Central memory CD4-positive, alpha-beta T cell (primary cell): Measurements from ENCODE around the gene MYOF.
"Not testable (repeated sequence)": the region's sequence is repeated elsewhere in the genome, so short reads cannot be mapped to it uniquely, and the experiment has no call there.

ENCODE experiments used
- DNase-seq: peaks from one replicate; pipeline ENCODE4 v3.0.0; 2022

MYOF gene

DNA sequence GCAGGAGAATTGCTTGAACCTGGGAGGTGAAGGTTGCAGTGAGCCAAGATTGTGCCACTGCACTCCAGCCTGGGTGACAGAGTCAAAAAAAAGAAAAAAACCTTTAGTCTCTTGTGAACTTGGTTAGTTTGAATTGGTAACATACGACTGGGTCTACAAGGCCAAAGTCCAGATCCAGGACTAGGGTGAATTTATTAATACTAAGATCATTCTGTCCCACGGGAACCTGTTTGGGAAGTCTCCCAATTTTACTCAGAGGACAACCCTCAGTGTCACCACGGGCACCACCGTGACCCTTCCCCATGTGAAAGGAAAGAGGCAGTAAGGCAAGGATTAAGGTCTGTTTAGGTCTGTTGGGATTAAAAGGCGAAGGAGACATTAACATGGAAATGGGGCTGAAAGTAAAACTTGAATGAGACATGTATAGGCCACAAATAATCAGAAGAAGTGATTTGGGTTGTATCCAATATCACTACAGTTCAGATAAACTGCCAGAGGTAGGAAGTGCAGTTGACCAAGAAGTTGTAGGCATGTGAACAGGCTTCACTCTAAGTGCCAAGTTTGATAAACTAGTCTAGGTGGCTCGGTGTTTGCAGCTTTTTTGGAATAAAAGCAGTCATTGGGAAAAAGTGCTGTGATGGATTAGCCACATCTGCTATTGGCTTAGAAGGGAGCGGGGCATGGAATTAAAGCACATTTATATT is 30.7 kb downstream of the MYOF start:
- no peak for DNase-seq

DNA sequence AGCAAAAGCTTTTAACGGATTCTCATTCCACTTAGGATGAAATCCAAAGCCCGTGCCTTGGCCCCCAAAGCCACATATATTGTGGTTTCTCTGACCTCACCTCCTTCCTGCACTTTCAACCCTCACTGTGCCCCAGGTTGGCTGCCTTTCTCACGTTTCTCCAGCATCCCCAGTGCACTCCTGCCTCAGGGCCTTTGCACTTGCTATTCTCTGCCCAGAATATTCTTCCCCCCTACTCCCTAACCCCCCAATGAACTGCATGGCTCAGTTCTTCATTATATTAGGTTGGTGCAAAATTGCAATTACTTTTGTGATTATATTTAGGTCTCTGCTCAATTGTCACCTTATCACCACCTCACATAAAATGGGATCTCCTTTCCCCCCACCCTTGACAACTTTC is 34.2 kb downstream of the MYOF start:
- no peak for DNase-seq

DNA sequence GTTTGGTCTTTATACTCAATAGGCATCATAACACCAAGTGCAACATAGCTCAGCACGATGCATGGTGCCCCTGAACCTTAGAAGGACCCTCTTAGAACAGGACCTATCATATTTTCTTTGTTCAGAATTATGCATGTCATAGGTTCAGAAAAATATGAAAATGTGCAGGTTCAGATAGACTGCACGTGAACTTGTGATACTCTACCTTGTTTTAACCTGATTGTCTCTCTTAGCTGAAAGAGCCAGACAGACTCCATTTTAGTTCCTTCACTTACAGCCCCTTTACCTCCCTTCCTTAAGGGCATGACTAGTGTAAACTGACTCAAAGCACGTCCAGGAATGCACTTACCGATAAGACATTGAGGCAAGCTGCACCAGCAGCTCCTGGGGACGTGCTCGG is 35.1 kb downstream of the MYOF start:
- no peak for DNase-seq

DNA sequence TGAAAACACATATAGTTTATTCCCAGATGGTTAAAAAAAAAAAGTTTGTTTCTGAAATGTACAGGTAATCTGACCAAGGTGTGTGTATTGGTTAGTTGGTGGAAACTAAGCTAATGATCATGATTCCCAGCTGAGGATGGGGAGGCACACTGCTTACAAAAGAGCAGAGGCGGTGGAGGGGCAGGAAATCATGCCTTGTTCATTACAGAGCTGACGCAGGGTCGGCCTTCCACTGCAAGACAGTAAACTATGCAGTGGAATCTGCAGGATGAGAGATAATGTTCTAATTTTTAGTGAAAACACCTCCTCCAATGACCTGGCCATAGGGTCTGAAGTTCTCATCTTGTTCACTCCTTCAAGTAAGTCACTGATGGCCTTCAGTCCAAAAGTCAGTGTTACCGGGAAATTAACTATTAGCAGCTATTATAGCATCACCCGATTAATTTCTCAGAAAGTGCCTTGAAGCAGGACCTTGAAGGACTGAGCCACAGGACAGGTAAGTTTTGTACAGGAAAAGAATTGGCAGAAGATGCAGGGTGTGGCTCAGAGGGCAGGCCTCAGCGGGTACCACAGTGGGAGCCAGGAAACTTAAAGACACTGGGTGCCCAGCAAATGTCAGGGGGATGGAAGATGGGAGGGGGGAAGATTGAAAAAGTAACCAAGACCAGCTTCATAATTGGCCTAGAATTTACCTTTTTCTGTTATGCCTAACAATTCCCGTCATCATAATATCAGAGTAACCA is 36.0 kb downstream of the MYOF start:
- DNase-seq, result no peak

DNA sequence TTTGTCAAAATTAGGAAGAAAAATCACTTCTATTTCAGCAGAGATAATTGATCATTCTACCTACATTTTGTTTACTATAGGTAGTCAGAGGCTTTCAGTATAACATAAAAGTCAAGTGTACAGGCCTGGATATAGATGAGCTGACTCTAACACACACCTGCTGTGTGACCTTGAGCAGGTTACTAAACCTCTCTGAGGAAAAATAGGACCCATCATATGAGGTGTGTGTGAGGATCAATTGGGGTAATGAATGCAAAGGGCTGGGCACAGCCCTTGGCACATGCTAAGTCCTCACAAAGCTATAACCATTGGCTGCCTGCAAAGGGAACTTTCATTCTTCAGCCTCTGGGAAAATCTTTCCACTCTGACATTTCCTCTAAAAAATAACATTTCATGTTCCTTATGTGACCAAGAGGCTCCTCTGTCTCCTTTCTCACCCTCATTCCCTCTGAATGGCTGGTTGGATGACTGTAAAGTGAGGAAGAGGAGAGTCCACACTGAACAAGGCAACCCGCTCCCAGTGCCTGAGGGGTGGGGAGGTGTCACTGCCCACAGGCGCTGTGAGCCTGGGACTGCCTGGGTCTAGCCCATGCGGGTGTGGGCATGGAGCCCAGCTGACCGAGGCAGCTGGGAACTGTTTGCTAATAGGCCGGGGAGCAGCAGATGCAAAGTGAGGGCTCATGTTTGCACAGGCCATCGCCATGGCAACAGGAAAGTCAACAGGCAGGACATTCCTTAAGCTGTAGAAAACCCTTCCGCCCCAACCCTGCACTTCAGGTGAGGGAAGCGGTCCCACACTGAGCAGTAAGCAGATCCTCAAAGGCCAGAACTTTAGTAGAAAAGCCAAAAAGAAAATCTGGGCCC is 36.8 kb downstream of the MYOF start:
- DNase-seq, result no peak

DNA sequence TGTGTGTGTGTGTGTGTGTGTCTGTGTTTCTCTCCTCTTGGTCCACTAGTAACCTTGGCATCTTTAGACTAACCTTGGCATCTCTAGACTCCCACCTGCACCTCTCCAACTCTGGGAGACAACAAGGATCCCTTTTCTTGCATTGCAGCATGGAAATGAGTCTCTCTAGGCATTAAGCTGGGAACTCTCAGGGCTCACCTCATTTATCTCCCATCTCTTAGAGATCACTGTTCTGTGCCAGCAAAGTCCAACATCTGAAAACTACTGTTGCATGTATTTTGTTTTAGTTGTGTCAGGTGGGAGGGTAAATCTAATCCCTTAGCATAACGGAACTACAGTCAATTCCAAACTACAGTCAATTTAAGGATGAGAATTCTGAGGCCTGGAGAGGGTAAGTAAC is 38.7 kb downstream of the MYOF start:
- DNase-seq, result no peak

DNA sequence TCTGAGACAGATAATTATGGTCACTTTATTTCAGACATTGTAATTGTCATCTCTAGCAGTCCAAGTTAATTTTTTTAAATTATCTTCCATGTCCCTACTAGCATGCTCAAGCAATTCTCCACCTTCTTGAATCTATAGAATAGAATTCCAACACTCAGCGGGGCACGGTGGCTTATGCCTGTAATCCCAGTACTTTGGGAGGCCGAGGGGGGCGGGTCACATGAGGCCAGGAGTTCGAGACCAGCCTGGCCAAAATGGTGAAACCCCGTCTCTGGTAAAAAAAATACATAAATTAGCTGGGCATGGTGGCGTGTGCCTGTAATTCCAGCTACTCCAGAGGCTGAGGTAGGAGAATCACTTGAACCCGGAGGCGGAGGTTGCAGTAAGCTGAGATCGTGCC is 39.4 kb downstream of the MYOF start:
- DNase-seq, result not testable (repeated sequence)

DNA sequence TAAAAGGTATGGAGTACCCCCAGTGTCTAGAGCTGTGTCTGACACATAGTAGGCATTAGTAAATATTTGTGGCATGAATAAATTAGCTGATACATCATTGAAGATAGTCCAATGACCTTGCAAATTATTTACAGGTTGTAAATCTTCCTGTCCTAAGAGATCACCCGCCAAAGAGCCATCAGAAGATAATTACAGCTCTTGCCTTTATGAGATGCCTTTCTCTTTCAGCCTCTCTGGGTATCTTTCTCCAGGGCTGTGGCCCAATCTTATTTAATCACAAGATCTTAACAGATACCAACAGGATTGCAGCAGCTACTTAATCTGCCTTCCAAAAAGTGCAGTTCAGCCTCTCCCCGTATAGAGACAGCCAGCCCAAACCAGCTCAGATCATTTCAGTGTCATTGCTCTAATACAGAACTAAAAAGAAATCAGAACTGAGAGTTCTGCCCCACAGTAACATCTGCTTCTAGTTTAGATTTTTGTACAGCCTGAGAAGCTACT is 41.5 kb downstream of the MYOF start:
- no peak for DNase-seq

DNA sequence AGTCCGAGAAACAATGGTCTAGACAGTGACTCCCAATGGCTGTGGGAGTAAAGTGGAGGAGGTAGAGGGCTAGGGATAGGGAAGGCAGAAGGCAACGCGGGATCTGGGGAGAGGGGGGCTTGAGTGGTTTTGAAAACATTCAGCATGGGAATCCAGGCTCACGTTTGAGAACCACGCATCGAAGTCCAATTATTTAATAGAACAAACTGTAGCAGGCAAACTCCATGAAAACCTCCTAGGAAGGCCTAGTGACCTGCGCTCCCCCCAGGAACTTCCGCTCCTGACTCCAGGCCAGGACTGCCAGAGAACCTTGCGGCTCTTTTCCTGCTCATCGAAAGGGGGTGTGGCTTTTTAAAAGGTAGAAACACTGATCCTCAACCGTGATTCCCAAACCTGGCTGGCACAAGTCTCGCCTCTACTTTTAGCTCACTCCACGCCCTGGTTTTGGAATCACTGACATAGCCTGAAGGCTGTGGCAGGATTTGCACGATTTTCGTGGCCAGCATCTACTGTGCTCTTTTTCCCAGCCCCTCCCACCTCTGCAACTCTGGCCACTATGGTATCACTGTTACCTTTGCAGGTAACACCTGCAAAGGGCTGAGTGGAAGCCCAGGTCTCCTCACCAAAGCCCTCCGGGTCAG is 43.4 kb downstream of the MYOF start:
- DNase-seq, result no peak

DNA sequence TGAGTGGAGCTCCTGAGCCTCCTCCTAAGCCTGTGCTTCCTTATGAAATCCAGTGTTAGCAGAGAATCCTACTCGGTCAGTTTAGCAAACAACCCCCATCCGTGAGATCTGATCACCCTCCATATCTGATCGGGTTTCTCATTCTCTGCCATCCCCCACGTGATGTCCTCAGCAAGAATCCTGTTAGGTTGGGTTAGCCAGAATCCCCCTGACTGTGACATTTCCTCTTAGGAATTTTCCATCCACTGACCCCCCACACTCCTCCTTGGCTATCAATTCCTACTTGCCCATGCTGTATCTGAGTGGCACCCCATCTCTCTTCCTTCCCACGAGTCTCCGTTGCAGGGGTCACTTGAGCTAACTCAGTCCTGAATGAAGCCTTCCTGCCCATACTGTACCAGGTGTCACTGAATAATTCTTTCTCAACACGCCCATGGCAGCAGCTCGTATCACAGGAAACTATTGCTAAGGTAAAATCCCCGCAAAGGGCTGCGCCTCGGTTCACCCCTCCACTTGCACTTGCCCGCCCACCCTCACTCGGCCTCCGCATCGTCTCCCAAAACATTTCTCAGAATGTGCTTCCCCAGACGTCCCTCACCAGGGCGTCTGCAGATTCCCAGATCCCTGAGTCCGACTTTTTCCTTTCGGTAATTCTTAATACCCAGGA is 44.1 kb downstream of the MYOF start:
- no peak for DNase-seq

DNA sequence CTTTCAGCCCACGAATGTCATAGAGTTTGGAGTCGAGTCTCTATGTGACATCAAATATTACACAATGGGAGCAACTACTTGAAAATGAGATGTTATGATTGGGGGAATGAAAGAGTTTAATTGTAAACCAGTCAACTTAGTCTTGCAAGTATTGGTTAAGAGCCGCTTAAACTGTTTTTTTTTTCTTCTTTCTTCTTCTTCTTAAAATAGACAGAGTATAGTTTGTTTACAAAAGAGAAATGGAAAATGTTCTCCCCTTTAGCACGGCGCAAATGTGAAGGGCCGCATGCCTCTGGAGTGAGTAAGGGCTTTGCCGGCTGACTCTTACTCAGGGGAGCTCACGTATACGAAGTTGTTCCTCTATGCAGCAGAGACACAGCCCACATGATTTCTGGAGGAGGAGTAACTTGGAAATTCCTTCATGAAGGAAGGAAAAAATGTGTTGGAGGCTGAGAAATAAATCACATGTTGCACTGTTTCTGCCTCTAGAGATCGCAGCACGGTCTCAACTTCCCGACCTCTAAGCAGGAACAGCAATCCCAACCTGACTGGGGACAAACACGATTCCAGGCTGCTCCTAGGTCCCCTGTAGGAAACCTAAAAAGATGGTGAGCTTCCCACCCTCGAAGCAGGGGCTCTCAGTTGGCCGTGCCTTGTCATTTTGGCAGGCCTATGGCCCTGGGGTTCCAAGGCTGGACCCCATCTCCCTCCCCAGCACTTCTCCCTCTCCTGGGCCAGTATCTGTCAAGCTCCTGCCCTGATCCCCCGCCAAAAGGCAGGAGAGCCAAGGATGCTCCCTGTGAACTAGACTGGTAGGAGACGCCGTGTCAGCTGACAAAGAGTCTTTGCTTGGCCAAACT is 44.8 kb downstream of the MYOF start:
- DNase-seq, result no peak

DNA sequence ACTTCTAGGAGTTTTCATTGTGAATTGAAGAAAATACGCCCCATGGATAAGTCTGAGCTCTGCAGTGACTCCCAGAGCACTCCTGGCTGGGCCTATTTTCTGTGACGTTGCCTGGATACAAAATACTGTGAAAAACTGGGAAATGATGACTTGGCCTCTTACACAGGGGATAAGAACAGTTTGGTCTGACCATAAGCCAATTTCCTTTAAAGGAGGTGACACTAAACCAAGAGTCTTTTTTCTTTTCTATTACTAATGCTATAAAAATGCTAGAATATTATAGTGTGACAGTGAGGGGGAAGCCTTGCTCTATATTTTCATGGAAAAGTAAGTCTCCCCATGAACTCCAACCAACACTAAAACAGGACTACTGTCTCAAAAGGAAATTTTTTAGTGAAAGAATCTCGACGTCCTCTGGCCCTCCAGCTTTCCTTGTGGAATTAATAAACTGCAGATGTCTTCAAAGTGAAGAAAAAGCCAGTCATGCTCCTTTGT is 45.5 kb downstream of the MYOF start:
- DNase-seq, result no peak

DNA sequence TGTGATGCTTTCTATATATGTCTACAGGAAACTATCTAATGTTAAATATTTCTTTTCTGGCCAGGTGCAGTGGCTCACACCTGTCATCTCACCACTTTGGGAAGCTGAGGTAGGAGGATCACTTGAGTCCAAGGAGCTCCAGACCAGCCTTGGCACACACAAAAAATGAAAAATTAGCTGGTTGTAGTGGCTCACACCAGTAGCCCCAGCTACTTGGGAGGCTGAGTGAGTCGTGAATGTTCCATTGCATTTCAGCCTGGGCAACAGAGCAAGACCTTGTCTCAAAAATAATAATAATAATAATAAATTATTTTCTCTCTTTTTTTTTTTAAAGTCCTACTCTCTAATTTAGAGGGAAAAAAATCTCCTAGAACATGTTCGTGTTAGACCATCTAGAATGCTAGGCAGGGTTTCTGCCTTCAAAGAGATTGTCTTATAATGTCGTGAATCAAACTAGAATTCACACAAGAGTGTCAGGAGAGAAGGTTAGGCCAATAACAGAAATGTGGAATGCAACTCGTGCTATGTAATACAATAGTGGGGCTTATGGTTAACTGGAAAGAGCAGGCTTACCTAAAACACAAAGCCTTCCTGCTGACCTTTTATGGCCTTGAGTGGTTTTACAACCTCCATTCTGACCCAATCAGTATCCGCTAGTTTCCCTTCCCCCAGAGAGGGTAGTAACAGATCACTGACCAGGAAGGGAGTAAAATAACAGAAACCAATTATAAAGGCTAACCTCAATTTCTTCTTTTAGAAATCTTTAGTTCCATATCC is 46.3 kb downstream of the MYOF start:
- no peak for DNase-seq

DNA sequence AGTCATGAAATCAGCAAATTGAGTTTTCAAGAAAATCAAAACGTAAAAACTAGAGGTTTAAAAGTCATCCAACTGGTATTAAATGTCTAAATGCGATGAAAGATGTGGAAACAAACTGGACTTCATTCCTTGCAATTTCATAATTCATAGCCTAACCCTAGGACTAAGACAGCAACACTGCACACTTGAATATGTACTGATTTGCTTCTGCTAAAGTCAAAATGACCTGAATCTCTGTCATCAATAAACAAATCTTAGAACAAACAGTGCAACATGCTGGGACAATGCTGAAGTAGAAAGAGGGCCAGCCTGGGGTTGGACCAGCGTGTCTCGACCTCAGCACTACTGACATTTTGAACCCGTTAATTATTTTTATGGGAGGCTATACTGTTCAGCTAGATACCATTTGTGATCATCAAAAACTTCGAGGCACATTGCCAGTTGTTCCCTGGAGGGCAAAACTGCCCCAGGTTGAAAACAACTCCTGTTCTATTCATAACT is 47.1 kb downstream of the MYOF start:
- DNase-seq, result no peak

DNA sequence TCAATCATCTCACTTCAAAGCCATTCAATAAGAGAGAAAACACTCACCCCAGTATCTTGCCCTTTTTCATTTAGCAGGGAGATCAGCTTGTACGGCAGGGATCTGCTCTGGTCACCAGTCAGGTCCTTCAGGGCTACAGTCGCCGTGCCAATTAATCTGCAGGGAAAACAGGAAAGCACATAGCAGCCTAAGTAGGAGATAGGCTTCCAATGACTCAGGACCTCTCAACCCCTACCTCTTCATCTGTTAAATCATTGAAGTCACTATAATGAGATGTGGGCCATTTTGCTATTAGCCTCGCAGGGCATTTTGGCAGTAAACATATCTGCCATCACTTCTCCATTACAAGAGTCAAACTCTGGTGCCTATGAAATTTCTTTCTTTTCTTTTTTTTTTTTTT is 50.8 kb downstream of the MYOF start:
- DNase-seq, result no peak

DNA sequence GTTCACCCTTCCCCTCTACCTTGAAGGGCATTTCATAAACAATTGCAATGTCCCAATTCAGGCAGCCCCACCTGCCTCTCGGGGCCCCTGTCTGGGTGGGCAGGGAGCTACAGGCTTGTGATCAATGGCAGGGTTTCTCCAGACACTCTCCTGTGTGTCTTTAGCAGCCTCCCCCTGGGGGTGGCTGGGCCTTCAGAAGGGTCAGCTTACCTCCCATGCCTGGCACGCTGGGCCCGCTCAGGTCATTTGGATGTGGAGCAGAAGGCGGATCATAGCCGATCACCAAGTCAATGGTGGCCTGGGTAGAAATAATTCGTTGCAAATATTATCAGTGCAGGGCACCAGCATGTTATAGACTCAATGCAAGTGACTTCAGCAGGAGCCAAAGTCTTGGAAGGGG is 56.3 kb downstream of the MYOF start:
- DNase-seq, result no peak

DNA sequence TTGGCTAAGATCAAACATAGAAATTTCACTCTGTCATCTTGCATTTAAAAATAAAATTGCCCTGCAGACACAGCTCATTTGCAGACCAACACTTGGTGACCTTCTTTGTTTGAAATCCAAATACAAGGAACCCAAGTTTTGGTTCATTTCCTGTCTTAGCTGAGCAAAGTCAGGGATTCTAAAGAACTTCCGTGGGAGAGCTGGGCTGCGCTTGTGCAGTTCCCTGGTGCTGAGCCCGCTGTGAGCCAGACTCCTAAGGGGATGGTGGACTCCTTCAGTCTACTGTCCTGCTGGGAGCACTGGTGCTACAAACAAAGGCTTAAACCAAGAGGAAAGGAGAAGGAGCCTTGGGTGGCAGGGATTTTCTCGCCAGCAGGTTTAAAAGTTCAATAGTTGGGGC is 60.0 kb downstream of the MYOF start:
- no peak for DNase-seq

DNA sequence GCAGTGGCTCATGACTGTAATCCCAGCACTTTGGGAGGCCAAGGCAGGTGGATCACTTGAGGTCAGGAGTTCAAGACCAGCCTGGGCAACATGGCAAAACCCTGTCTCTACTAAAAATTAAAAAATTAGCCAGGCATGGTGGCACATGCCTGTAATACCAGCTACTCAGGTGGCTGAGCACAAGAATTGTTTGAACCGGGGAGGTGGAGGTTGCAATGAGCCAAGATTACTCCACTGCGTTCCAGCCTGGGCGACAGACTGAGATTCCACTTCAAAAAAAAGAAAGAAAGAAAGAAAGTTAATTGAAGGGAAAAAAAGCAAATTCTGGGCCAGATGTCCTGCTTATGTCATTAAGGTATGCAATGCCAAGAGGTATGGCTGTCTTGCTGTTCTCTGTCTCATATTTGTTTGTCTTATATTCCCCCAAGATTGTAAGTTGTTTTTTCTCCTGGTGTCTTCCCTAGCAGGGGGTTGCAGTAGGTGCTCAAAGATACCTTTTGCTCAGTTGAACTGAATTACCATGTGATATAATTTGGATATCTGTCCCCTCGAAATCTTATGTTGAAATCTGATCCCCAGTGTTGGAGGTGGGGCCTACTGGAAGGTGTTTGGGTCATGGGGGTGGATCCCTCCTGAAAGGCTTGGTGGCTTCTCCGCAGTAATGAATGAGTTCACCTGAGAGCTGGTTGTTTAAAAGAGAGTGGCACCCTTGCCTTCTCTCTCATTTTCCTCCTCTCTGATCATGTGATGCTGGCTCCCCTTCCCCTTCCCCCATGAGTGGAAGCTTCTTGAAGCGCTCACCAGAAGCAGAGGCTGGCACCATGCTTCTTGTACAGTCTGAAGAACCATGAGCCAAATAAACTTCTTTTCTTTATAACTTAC is 60.9 kb downstream of the MYOF start:
- no peak for DNase-seq

DNA sequence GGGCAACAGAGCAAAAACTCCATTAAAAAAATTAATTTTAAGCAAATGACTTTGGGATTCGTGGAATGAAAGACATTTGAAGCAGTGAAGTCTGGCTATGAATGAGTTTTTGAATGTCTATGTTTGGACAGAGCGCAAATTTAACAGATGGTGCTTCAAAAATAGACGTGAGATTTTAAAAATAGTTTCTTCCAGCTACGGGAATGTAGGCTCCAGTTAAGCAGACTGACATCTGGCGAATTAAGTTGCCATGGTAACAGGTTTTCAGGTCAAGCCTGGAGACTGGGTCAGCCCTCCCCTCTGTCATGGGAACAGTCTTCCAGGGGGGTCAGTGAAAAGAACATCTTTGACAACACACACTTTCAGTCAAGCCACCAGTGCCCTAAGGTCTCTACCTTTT is 62.0 kb downstream of the MYOF start:
- no peak for DNase-seq
